H1 (cell line): ENCODE data around the gene KCNK15. TPM values are rescaled to one million over a fixed set of nuclear protein-coding genes. Genes with fewer than 3 reads are reported as not detected.

ENCODE experiments used
- ASH2L ChIP-seq: fragments of 200-600, 300-600 bp; sonication (generic); IDR thresholded peaks from one replicate; pipeline ENCODE4 v1.7.1; 2017; ENCODE audit warnings: low read length
- BCL11A ChIP-seq, 2 experiments: IDR thresholded peaks; one replicate each; pipeline ENCODE4 v1.6.1; 2011; ENCODE audit warnings: low read depth in 2 of 2, low read length in 2 of 2, mild to moderate bottlenecking in 2 of 2
- CBX5 ChIP-seq: fragments of 300-800, 300-1000 bp; sonication (generic); IDR thresholded peaks from 2 replicates; pipeline ENCODE4 v1.7.1; 2016; ENCODE audit warnings: antibody characterized with exemption, low read length, low read depth
- CBX8 ChIP-seq: fragments of 300-800, 300-1000 bp; sonication (generic); IDR thresholded peaks from 2 replicates; pipeline ENCODE4 v1.7.1; 2016; ENCODE audit warnings: low read depth, low read length, borderline replicate concordance
- CEBPB ChIP-seq: IDR thresholded peaks from 2 replicates; pipeline ENCODE4 v1.6.1; 2012; ENCODE audit warnings: low read depth, low read length
- CREB1 ChIP-seq: IDR thresholded peaks from 2 replicates; pipeline ENCODE4 v1.6.1; 2012; ENCODE audit warnings: inconsistent platforms
- GABPA ChIP-seq: IDR thresholded peaks from 2 replicates; pipeline ENCODE4 v1.6.1; 2011; ENCODE audit warnings: mild to moderate bottlenecking, low read length, moderate library complexity, borderline replicate concordance; ENCODE audit not compliant: insufficient read depth
- JUND ChIP-seq: IDR thresholded peaks from 2 replicates; pipeline ENCODE4 v1.6.1; 2011; ENCODE audit warnings: mild to moderate bottlenecking, improper control_type of control experiment, low read length
- NANOG ChIP-seq: IDR thresholded peaks from 2 replicates; pipeline ENCODE4 v1.6.1; 2011; ENCODE audit warnings: low read length, low read depth, mild to moderate bottlenecking, inconsistent platforms; ENCODE audit not compliant: insufficient read depth, poor library complexity, severe bottlenecking
- PHF8 ChIP-seq: fragments of 200-600 bp; sonication (generic); conservative IDR thresholded peaks from 2 replicates; pipeline ENCODE4 v1.7.1; 2012; ENCODE audit warnings: low read depth, mild to moderate bottlenecking, inconsistent platforms, low read length, moderate library complexity
- POU5F1 ChIP-seq: IDR thresholded peaks from 2 replicates; pipeline ENCODE4 v1.6.1; 2011; ENCODE audit warnings: low read depth, mild to moderate bottlenecking, low read length, moderate library complexity
- RBBP5 ChIP-seq: IDR thresholded peaks from 2 replicates; pipeline ENCODE4 v1.7.1; 2012; ENCODE audit warnings: low read depth, mild to moderate bottlenecking, inconsistent platforms, low read length, moderate library complexity, borderline replicate concordance
- RFX5 ChIP-seq: IDR thresholded peaks from 2 replicates; pipeline ENCODE4 v1.6.1; 2011; ENCODE audit warnings: low read depth, low read length, improper control_type of control experiment, borderline replicate concordance
- SUZ12 ChIP-seq: fragments of 200-600 bp; sonication (generic); IDR thresholded peaks from 2 replicates; pipeline ENCODE4 v1.6.1; 2012; ENCODE audit warnings: mild to moderate bottlenecking, inconsistent platforms, low read length, moderate library complexity, mixed read lengths
- TAF1 ChIP-seq: IDR thresholded peaks from 2 replicates; pipeline ENCODE4 v1.6.1; 2011; ENCODE audit warnings: mild to moderate bottlenecking, low read depth, low read length
- TBP ChIP-seq: IDR thresholded peaks from 2 replicates; pipeline ENCODE4 v1.6.1; 2011; ENCODE audit warnings: low read depth, low read length, improper control_type of control experiment
- TCF12 ChIP-seq: IDR thresholded peaks from 2 replicates; pipeline ENCODE4 v1.6.1; 2011; ENCODE audit warnings: low read depth, mild to moderate bottlenecking, low read length
- TEAD4 ChIP-seq: IDR thresholded peaks from 2 replicates; pipeline ENCODE4 v1.6.1; 2012; ENCODE audit warnings: low read depth, low read length, inconsistent platforms, mixed read lengths
- polyA plus RNA-seq, 7 experiments: library from polyadenylated mRNA; depleted of rRNA in 3 of 7; stranded (reverse) in 5 of 7; unstranded in 2 of 7; fragments of >200 nt in 5 of 7; fragments of 200-250 nt in 2 of 7; gene quantifications; 1 replicate in 5 of 7; 2 replicates in 1 of 7; 4 replicates in 1 of 7; pipeline versions ENCODE4 v1.2.1 to v1.2.3, GENCODE V29; 2011 to 2013; ENCODE audit warnings: missing spikeins in 2 of 7, mixed read lengths in 2 of 7
- total RNA-seq: library from RNA; stranded (reverse); fragmentation: NEBNext Ultra II Directional; extraction: Animal tissue kit (Norgen Biotek cat#: 25700); gene quantifications from 2 replicates; pipeline ENCODE4 v1.2.1, GENCODE V29; 2021
- TF ChIP-seq, protein P1 (sequence below), 3 experiments: IDR thresholded peaks; 1 replicate in 2 of 3; 2 replicates in 1 of 3; pipeline versions ENCODE4 v1.5.1 to v1.6.1; 2011; ENCODE audit warnings: low read length in 3 of 3, mild to moderate bottlenecking in 3 of 3, inconsistent platforms in 2 of 3, low read depth in 1 of 3, moderate library complexity in 1 of 3; ENCODE audit not compliant: insufficient read depth in 1 of 3; ENCODE audit errors: control extremely low read depth in 1 of 3
- TF ChIP-seq, protein P2 (sequence below): IDR thresholded peaks from 2 replicates; pipeline ENCODE4 v1.6.1; 2012; ENCODE audit warnings: inconsistent platforms
- TF ChIP-seq, protein P3 (sequence below): IDR thresholded peaks from 2 replicates; pipeline ENCODE4 v1.6.1; 2011; ENCODE audit warnings: low read depth, mild to moderate bottlenecking, low read length; ENCODE audit not compliant: insufficient read depth

The KCNK15 gene
- total and polyA plus RNA-seq, 2 of the 8 experiments (the other 6 are each of a cell fraction or from before 2014, with no cell fraction given), result 0.24 to 0.33 TPM

DNA sequence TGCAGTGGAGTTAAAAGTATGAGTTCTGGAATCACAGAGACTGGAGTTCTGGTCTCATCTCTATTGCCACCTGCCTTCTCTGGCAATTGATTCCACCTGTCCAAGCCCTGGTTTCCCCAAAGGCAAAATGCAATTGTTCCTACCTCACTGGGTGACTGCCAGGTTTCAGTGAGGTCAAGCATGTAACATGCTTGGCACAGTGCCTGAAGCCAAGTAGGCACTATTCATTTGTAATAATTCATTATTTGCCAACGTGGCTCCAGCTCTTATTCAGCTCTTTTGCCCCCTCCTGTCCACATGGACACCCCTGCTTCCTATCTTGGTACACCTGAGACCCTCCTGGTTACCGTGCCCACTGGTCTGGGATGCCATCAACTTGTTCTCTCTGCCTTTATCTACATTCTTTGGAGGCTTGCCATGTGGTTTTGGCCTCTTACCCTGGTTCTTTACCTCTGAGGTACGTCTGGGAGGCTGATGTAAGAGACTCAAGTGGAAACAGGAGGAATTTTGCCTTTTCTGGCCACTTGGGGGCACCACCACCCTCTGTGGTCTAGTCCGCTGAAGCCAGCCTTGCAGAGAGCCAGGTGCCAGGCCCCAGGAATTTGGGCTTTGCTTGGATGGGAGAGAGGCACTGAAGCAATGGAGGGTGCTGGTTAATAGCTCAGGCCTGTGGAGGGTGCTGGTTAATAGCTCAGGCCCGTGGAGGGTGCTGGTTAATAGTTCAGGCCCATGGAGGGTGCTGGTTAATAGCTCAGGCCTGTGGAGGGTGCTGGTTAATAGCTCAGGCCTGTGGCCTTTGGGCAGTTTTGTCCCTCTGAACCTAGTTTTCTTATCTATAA is 1.7 kb downstream of the KCNK15 start (continued):
- TF ChIP-seq JUND, result no peak
- TF ChIP-seq TEAD4, result peak; percentile 68
- no peak for TF ChIP-seq POU5F1
- TF ChIP-seq RBBP5, result no peak
- TF ChIP-seq CREB1, result no peak
- 0 out of 2 replicates have a peak, but pooled peaks have one; percentile 42 for TF ChIP-seq TCF12
- TF ChIP-seq BCL11A (IDR thresholded peaks at IDR 0.05; ENCODE audit: low read depth in 2 of 2, low read length in 2 of 2), result no peak
- TF ChIP-seq TAF1, result no peak
- no peak for TF ChIP-seq GABPA
- TF ChIP-seq, protein P1, sequence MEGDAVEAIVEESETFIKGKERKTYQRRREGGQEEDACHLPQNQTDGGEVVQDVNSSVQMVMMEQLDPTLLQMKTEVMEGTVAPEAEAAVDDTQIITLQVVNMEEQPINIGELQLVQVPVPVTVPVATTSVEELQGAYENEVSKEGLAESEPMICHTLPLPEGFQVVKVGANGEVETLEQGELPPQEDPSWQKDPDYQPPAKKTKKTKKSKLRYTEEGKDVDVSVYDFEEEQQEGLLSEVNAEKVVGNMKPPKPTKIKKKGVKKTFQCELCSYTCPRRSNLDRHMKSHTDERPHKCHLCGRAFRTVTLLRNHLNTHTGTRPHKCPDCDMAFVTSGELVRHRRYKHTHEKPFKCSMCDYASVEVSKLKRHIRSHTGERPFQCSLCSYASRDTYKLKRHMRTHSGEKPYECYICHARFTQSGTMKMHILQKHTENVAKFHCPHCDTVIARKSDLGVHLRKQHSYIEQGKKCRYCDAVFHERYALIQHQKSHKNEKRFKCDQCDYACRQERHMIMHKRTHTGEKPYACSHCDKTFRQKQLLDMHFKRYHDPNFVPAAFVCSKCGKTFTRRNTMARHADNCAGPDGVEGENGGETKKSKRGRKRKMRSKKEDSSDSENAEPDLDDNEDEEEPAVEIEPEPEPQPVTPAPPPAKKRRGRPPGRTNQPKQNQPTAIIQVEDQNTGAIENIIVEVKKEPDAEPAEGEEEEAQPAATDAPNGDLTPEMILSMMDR (IDR thresholded peaks at IDR 0.05; ENCODE audit: control extremely low read depth in 1 of 3, insufficient read depth in 1 of 3, low read depth in 1 of 3, low read length in 3 of 3), result peak; percentile 73 to 88 (median 84)
- TF ChIP-seq, protein P2, sequence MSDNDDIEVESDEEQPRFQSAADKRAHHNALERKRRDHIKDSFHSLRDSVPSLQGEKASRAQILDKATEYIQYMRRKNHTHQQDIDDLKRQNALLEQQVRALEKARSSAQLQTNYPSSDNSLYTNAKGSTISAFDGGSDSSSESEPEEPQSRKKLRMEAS, result peak; percentile 52
- TF ChIP-seq CBX5, result no peak
- TF ChIP-seq ASH2L, result no peak
- TF ChIP-seq CEBPB, result peak; percentile 78
- TF ChIP-seq RFX5, result no peak
- 0 out of 2 replicates have a peak, but pooled peaks have one; percentile 15 for TF ChIP-seq TBP
- TF ChIP-seq, protein P3, sequence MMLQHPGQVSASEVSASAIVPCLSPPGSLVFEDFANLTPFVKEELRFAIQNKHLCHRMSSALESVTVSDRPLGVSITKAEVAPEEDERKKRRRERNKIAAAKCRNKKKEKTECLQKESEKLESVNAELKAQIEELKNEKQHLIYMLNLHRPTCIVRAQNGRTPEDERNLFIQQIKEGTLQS, result no peak
- no peak for TF ChIP-seq CBX8
- TF ChIP-seq SUZ12, result no peak
- no peak for TF ChIP-seq NANOG
- TF ChIP-seq PHF8, result no peak
